ENCODE results near the gene SCUBE1. TPM values are rescaled to one million over a fixed set of nuclear protein-coding genes. Genes with fewer than 3 reads are reported as not detected.
"Not testable (repeated sequence)": the region's sequence is repeated elsewhere in the genome, so short reads cannot be mapped to it uniquely, and the experiment has no call there.

SCUBE1 gene
- total RNA-seq, 1 donor from 2014 or later = not detected

GRCh38 chr22:43288807-43289420, 54.3 kb downstream of the SCUBE1 start:
- H3K4me3 ChIP-seq (ENCODE audit: low read depth, low read length) = no peak overlapping the region
- DNase-seq (ENCODE audit: low read depth) = no peak
- TF ChIP-seq, protein P1, sequence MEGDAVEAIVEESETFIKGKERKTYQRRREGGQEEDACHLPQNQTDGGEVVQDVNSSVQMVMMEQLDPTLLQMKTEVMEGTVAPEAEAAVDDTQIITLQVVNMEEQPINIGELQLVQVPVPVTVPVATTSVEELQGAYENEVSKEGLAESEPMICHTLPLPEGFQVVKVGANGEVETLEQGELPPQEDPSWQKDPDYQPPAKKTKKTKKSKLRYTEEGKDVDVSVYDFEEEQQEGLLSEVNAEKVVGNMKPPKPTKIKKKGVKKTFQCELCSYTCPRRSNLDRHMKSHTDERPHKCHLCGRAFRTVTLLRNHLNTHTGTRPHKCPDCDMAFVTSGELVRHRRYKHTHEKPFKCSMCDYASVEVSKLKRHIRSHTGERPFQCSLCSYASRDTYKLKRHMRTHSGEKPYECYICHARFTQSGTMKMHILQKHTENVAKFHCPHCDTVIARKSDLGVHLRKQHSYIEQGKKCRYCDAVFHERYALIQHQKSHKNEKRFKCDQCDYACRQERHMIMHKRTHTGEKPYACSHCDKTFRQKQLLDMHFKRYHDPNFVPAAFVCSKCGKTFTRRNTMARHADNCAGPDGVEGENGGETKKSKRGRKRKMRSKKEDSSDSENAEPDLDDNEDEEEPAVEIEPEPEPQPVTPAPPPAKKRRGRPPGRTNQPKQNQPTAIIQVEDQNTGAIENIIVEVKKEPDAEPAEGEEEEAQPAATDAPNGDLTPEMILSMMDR (conservative IDR thresholded peaks at IDR 0.05; ENCODE audit: low read depth, low read length) = no peak

GRCh38 chr22:43288378-43288777, 54.8 kb downstream of the SCUBE1 start:
- no peak for DNase-seq (ENCODE audit: low read depth)
- TF ChIP-seq, protein P1 (conservative IDR thresholded peaks at IDR 0.05; ENCODE audit: low read depth, low read length) = no peak
- no peak overlapping the region for H3K4me3 ChIP-seq (ENCODE audit: low read depth, low read length)

DNA sequence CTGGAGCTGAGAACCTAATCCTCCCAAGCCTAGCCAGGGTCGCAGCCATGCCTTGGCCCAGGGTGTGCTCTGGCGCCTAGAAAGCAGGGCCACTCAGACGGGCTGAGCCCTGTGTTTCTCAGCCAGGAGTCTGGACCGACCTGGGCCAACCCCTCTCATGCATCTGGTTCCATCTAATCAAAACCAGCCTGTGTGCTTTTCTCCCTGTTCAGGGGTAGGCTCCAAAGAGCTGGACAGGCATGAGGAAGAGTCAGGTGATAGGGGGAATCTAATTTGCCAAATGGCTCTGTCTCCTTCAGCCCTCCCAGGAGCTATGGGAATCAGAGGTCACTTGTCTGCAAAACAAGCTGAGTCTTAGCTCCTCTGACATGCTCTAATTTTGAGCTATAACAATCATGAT, 55.7 kb downstream of the SCUBE1 start:
- TF ChIP-seq, protein P1 (conservative IDR thresholded peaks at IDR 0.05; ENCODE audit: low read depth, low read length) = no peak
- DNase-seq (ENCODE audit: low read depth) = no peak
- no peak overlapping the region for H3K4me3 ChIP-seq (ENCODE audit: low read depth, low read length)

- H3K4me3 ChIP-seq (ENCODE audit: low read depth, low read length) = no peak overlapping the region
- TF ChIP-seq, protein P1 (conservative IDR thresholded peaks at IDR 0.05; ENCODE audit: low read depth, low read length) = no peak
- no peak for DNase-seq (ENCODE audit: low read depth)
Measured at GRCh38 chr22:43281394-43281793, 61.8 kb downstream of the SCUBE1 start.

DNA sequence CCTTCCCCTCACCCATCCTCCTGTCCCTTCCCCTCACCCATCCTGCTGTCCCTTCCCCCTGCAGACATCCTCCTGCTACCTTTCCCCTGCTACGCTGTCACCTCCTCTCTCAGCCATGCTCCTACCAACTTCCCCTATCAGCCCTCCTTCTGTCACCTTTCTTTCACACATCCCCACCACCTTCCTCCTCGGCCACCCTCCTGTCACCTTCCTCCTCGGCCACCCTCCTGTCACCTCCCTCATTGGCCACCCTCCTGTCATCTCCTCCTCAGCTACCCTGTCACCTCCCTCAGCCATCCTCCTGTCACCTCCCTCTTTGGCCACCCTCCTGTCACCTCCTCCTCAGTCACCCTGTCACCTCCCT, 62.7 kb downstream of the SCUBE1 start:
- not testable (repeated sequence) for DNase-seq (ENCODE audit: low read depth); H3K4me3 ChIP-seq (ENCODE audit: low read depth, low read length)

GRCh38 chr22:43279867-43280522, 63.2 kb downstream of the SCUBE1 start:
- H3K4me3 ChIP-seq (ENCODE audit: low read depth, low read length) = no peak overlapping the region
- DNase-seq (ENCODE audit: low read depth) = no peak
- TF ChIP-seq, protein P1 (conservative IDR thresholded peaks at IDR 0.05; ENCODE audit: low read depth, low read length) = no peak

- DNase-seq (ENCODE audit: low read depth) = no peak
- no peak overlapping the region for H3K4me3 ChIP-seq (ENCODE audit: low read depth, low read length)
- TF ChIP-seq, protein P1 (conservative IDR thresholded peaks at IDR 0.05; ENCODE audit: low read depth, low read length) = no peak
Measured at GRCh38 chr22:43277987-43278601, 65.1 kb downstream of the SCUBE1 start.

Measured in epithelial cell of proximal tubule (primary cell).